Superior temporal gyrus (tissue), 1 donor: Measurements from ENCODE around the gene GDPD5.

ENCODE experiments used
- DNase-seq: peaks from one replicate; pipeline ENCODE4 v3.0.0-alpha.2; 2016; ENCODE audit errors: extremely low spot score

Gene GDPD5

GRCh38 chr11:75525433-75526191, at the start of gene GDPD5:
Gene GDPD5, minus strand, starts transcription at chr11:75525941. Its CDS starts 48,206 bp downstream, at chr11:75477735.
- peak; percentile 80 for DNase-seq

GRCh38 chr11:75574698-75575602, 49.2 kb upstream of the GDPD5 start:
- no peak for DNase-seq

GRCh38 chr11:75572744-75573143, 47.0 kb upstream of the GDPD5 start:
- no peak for DNase-seq

- DNase-seq = no peak
Measured at GRCh38 chr11:75571625-75572024, 45.9 kb upstream of the GDPD5 start.

GRCh38 chr11:75570559-75571139, 44.9 kb upstream of the GDPD5 start:
- DNase-seq = no peak

- DNase-seq = no peak
Measured at GRCh38 chr11:75568616-75569219, 43.0 kb upstream of the GDPD5 start.

- no peak for DNase-seq
Measured at GRCh38 chr11:75567971-75568370, 42.2 kb upstream of the GDPD5 start.

GRCh38 chr11:75566763-75567279, 41.1 kb upstream of the GDPD5 start:
- no peak for DNase-seq

GRCh38 chr11:75565916-75566762, 40.4 kb upstream of the GDPD5 start:
- no peak for DNase-seq

GRCh38 chr11:75565221-75565814, 39.6 kb upstream of the GDPD5 start:
- DNase-seq = no peak

- DNase-seq = no peak
Measured at GRCh38 chr11:75563978-75564552, 38.3 kb upstream of the GDPD5 start.

GRCh38 chr11:75563501-75563977, 37.8 kb upstream of the GDPD5 start:
- DNase-seq = no peak

- DNase-seq = no peak
Measured at GRCh38 chr11:75562836-75563484, 37.2 kb upstream of the GDPD5 start.

- DNase-seq = peak; percentile 70
Measured at GRCh38 chr11:75562048-75562835, 36.5 kb upstream of the GDPD5 start, which contains the start of gene SERPINH1. Gene SERPINH1, plus strand, starts transcription at chr11:75562253. Its CDS starts 4,097 bp downstream, at chr11:75566350.

GRCh38 chr11:75561426-75562047, 35.8 kb upstream of the GDPD5 start:
- no peak for DNase-seq

- DNase-seq = no peak
Measured at GRCh38 chr11:75560644-75561043, 34.9 kb upstream of the GDPD5 start.

- no peak for DNase-seq
Measured at GRCh38 chr11:75558939-75559843, 33.5 kb upstream of the GDPD5 start.
